Epithelial cell of esophagus (primary cell): ENCODE measurements around the gene YTHDC1.

Source experiments
- DNase-seq: peaks from one replicate; pipeline ENCODE4 v3.0.0; 2010; ENCODE audit warnings: low read depth
- H3K4me3 ChIP-seq: 2 replicates; pipeline ENCODE4 v1.5.1; 2011; ENCODE audit warnings: mild to moderate bottlenecking, low read length, control low read depth
- TF ChIP-seq, protein P1 (sequence below): IDR thresholded peaks from 2 replicates; pipeline ENCODE4 v1.5.1; 2011; ENCODE audit warnings: low read depth, mild to moderate bottlenecking, low read length, control low read depth, inconsistent platforms; ENCODE audit not compliant: insufficient read depth; ENCODE audit errors: missing control alignments

Gene YTHDC1

GRCh38 chr4:68346461-68346860 lies 3.4 kb downstream of the YTHDC1 start:
- TF ChIP-seq, protein P1, sequence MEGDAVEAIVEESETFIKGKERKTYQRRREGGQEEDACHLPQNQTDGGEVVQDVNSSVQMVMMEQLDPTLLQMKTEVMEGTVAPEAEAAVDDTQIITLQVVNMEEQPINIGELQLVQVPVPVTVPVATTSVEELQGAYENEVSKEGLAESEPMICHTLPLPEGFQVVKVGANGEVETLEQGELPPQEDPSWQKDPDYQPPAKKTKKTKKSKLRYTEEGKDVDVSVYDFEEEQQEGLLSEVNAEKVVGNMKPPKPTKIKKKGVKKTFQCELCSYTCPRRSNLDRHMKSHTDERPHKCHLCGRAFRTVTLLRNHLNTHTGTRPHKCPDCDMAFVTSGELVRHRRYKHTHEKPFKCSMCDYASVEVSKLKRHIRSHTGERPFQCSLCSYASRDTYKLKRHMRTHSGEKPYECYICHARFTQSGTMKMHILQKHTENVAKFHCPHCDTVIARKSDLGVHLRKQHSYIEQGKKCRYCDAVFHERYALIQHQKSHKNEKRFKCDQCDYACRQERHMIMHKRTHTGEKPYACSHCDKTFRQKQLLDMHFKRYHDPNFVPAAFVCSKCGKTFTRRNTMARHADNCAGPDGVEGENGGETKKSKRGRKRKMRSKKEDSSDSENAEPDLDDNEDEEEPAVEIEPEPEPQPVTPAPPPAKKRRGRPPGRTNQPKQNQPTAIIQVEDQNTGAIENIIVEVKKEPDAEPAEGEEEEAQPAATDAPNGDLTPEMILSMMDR = no peak
- H3K4me3 ChIP-seq = peak overlapping the region; percentile 93
- DNase-seq = peak; percentile 88

DNA sequence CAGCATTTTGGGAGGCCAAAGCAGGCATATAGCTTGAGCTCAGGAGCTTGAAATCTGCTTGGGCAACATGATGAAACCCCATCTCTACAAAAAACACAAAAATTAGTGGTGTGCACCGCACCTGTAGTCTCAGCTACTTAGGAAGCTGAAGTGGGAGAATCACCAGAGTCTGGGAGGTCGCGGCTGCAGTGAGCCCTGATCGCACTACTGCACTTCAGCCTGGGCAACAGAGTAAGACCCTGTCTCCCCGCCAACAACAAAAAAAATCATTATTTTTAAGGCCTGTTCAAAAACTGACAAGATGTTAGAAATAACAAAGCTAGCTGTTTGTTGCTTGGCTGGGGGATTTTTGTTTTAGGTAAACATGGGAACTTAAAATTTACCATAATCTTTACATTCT lies 5.1 kb downstream of the YTHDC1 start:
- TF ChIP-seq, protein P1 = no peak
- DNase-seq = no peak
- no peak overlapping the region for H3K4me3 ChIP-seq

- no peak for DNase-seq
- TF ChIP-seq, protein P1 = no peak
Observed at GRCh38 chr4:68344049-68344448, 5.8 kb downstream of the YTHDC1 start.

GRCh38 chr4:68342134-68342533 lies 7.8 kb downstream of the YTHDC1 start:
- TF ChIP-seq, protein P1 = no peak
- peak; percentile 71 for DNase-seq
- H3K4me3 ChIP-seq = no peak overlapping the region

More at GRCh38 chr4:68344049-68344448, 5.8 kb downstream of the YTHDC1 start:
- H3K4me3 ChIP-seq = no peak overlapping the region

GRCh38 chr4:68338625-68339024 lies 11.3 kb downstream of the YTHDC1 start:
- H3K4me3 ChIP-seq = no peak overlapping the region
- no peak for DNase-seq
- TF ChIP-seq, protein P1 = no peak

DNA sequence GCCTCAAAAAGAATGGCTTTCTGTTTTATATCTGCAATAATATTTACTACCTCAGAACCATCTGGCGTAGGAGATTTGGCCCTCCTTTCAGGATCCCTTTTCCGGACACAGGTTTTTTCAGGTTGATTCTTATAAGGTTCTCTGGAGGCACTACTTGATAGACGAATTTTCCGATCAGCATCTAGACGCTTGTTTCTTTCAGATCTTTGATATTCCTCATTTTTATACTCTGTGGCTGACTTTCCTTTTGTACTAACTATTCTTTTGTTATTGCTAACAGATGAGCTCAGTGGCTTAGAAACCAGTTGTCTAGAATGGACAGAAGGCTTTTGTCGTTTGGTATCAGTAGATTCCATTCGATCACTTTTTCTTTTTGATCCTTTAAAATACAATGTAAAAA lies 12.4 kb downstream of the YTHDC1 start:
- DNase-seq = no peak
- no peak overlapping the region for H3K4me3 ChIP-seq
- TF ChIP-seq, protein P1 = no peak

- TF ChIP-seq, protein P1 = no peak
- no peak overlapping the region for H3K4me3 ChIP-seq
- no peak for DNase-seq
Observed at GRCh38 chr4:68337004-68337403, 12.9 kb downstream of the YTHDC1 start.
